Adipocyte (in vitro differentiated cells): Measurements from ENCODE around the gene AFP.
"Not testable (repeated sequence)": the region's sequence is repeated elsewhere in the genome, so short reads cannot be mapped to it uniquely, and the experiment has no call there.

Experiments
- DNase-seq: peaks from one replicate; pipeline ENCODE4 v3.0.0-alpha.2; 2015; ENCODE audit warnings: low read depth
- H3K27me3 ChIP-seq: replicated peaks from 2 replicates; pipeline ENCODE4 v1.7.0; 2013; ENCODE audit warnings: mild to moderate bottlenecking, low read length, moderate library complexity; ENCODE audit not compliant: control insufficient read depth, insufficient read depth
- H3K36me3 ChIP-seq: 2 replicates; pipeline ENCODE4 v1.7.0; 2013; ENCODE audit warnings: low read length, mild to moderate bottlenecking, moderate library complexity; ENCODE audit not compliant: control insufficient read depth, insufficient read depth, severe bottlenecking
- H3K4me1 ChIP-seq: 2 replicates; pipeline ENCODE4 v1.7.0; 2013; ENCODE audit warnings: mild to moderate bottlenecking, low read length, moderate library complexity; ENCODE audit not compliant: control insufficient read depth, insufficient read depth
- H3K4me3 ChIP-seq: 2 replicates; pipeline ENCODE4 v1.7.0; 2013; ENCODE audit warnings: mild to moderate bottlenecking, low read length, moderate library complexity
- H3K9ac ChIP-seq: 2 replicates; pipeline ENCODE4 v1.7.0; 2013; ENCODE audit warnings: mild to moderate bottlenecking, low read length, moderate library complexity
- H3K9me3 ChIP-seq: 2 replicates; pipeline ENCODE4 v1.7.0; 2013; ENCODE audit warnings: mild to moderate bottlenecking, low read length, moderate library complexity; ENCODE audit not compliant: control insufficient read depth

Gene AFP

GRCh38 chr4:73435984-73436383 lies at the start of gene AFP:
TSS of gene AFP (plus strand) at chr4:73436221. CDS start at chr4:73436263, 42 bp downstream.
- no peak for DNase-seq
- no peak within 1 kb of the TSS for H3K4me3 ChIP-seq
- H3K36me3 ChIP-seq = no peaks in the 10 kb centered on the region
- H3K27me3 ChIP-seq = no peaks in the 10 kb centered on the region
- no peak within 1 kb of the TSS for H3K9ac ChIP-seq
- H3K9me3 ChIP-seq = no peaks in the 10 kb centered on the region
- no peaks in the 10 kb centered on the region for H3K4me1 ChIP-seq

GRCh38 chr4:73387552-73387951 lies 48.5 kb upstream of the AFP start:
- Histone ChIP-seq H3K4me1 (no peaks in the 10 kb centered on the region), H3K36me3 (no peaks in the 10 kb centered on the region), H3K9me3 (no peaks in the 10 kb centered on the region), H3K9ac (no peak overlapping the region), H3K27me3 (no peaks in the 10 kb centered on the region), H3K4me3 (no peak overlapping the region)
- DNase-seq = no peak

- no peak overlapping the region for H3K9ac ChIP-seq
- no peaks in the 10 kb centered on the region for H3K9me3 ChIP-seq
- DNase-seq = no peak
- H3K27me3 ChIP-seq = no peaks in the 10 kb centered on the region
- no peaks in the 10 kb centered on the region for H3K4me1 ChIP-seq
- H3K36me3 ChIP-seq = no peaks in the 10 kb centered on the region
- H3K4me3 ChIP-seq = no peak overlapping the region
These were observed 47.1 kb upstream of the AFP start for GRCh38 chr4:73388887-73389286.

- not testable (repeated sequence) for DNase-seq, H3K9ac ChIP-seq, H3K4me3 ChIP-seq, H3K27me3 ChIP-seq, H3K36me3 ChIP-seq, H3K9me3 ChIP-seq, H3K4me1 ChIP-seq
These were observed 46.4 kb upstream of the AFP start for GRCh38 chr4:73389663-73390062.

- Histone ChIP-seq H3K9ac (no peak overlapping the region), H3K9me3 (no peaks in the 10 kb centered on the region), H3K4me1 (no peaks in the 10 kb centered on the region), H3K36me3 (no peaks in the 10 kb centered on the region), H3K27me3 (no peaks in the 10 kb centered on the region), H3K4me3 (no peak overlapping the region)
- DNase-seq = no peak
These were observed 44.2 kb upstream of the AFP start for GRCh38 chr4:73391774-73392173.

GRCh38 chr4:73392936-73393335 lies 43.1 kb upstream of the AFP start:
- Histone ChIP-seq H3K9me3 (no peaks in the 10 kb centered on the region), H3K9ac (no peak overlapping the region), H3K27me3 (no peaks in the 10 kb centered on the region), H3K4me1 (no peaks in the 10 kb centered on the region), H3K36me3 (no peaks in the 10 kb centered on the region), H3K4me3 (no peak overlapping the region)
- DNase-seq = no peak

GRCh38 chr4:73396304-73396703 lies 39.7 kb upstream of the AFP start:
- Histone ChIP-seq H3K36me3 (no peaks in the 10 kb centered on the region), H3K9ac (no peak overlapping the region), H3K4me1 (no peaks in the 10 kb centered on the region), H3K27me3 (no peaks in the 10 kb centered on the region), H3K4me3 (no peak overlapping the region), H3K9me3 (no peaks in the 10 kb centered on the region)
- DNase-seq = no peak

- no peaks in the 10 kb centered on the region for H3K4me1 ChIP-seq
- no peak overlapping the region for H3K4me3 ChIP-seq
- H3K9ac ChIP-seq = no peak overlapping the region
- H3K9me3 ChIP-seq = no peaks in the 10 kb centered on the region
- no peak for DNase-seq
- no peaks in the 10 kb centered on the region for H3K27me3 ChIP-seq
- no peaks in the 10 kb centered on the region for H3K36me3 ChIP-seq
These were observed 38.7 kb upstream of the AFP start for GRCh38 chr4:73396993-73397972.

GRCh38 chr4:73401412-73401811 lies 34.6 kb upstream of the AFP start:
- Histone ChIP-seq H3K9me3 (no peaks in the 10 kb centered on the region), H3K9ac (no peak overlapping the region), H3K4me1 (no peaks in the 10 kb centered on the region), H3K27me3 (no peaks in the 10 kb centered on the region), H3K4me3 (no peak overlapping the region), H3K36me3 (no peaks in the 10 kb centered on the region)
- no peak for DNase-seq

- Histone ChIP-seq H3K9ac (no peak within 1 kb of the TSS), H3K36me3 (no peaks in the 10 kb centered on the region), H3K27me3 (no peaks in the 10 kb centered on the region), H3K4me1 (no peaks in the 10 kb centered on the region), H3K9me3 (no peaks in the 10 kb centered on the region), H3K4me3 (no peak within 1 kb of the TSS)
- DNase-seq = no peak
These were observed 32.0 kb upstream of the AFP start, which contains the start of gene ALB for GRCh38 chr4:73404042-73404441. TSS of gene ALB (plus strand) at chr4:73404287. CDS start at chr4:73404328, 41 bp downstream.

GRCh38 chr4:73404457-73404856 lies 31.6 kb upstream of the AFP start:
- no peak for DNase-seq
- H3K4me3 ChIP-seq = no peak overlapping the region
- H3K9ac ChIP-seq = no peak overlapping the region
- no peaks in the 10 kb centered on the region for H3K27me3 ChIP-seq
- H3K4me1 ChIP-seq = no peaks in the 10 kb centered on the region
- H3K9me3 ChIP-seq = no peaks in the 10 kb centered on the region
- no peaks in the 10 kb centered on the region for H3K36me3 ChIP-seq
